Transverse colon (tissue), 3 donors: ENCODE data around the gene VWA5B1.

Experiments
- POLR2A ChIP-seq: fragments of 450-650 bp; IDR thresholded peaks from one replicate; pipeline ENCODE4 v1.6.1; 2016; ENCODE audit warnings: antibody characterized with exemption, mild to moderate bottlenecking, moderate library complexity
- TF ChIP-seq, protein P1 (sequence below), 5 experiments: fragments of 200-600 bp in 3 of 5; fragments of 450-650 bp in 2 of 5; sonication (generic) in 3 of 5; IDR thresholded peaks; 1 replicate in 2 of 5; 2 replicates in 3 of 5; pipeline ENCODE4 v1.5.1; 2016 to 2017; ENCODE audit warnings: antibody characterized with exemption in 5 of 5, inconsistent platforms in 3 of 5, mild to moderate bottlenecking in 2 of 5, moderate library complexity in 1 of 5

DNA sequence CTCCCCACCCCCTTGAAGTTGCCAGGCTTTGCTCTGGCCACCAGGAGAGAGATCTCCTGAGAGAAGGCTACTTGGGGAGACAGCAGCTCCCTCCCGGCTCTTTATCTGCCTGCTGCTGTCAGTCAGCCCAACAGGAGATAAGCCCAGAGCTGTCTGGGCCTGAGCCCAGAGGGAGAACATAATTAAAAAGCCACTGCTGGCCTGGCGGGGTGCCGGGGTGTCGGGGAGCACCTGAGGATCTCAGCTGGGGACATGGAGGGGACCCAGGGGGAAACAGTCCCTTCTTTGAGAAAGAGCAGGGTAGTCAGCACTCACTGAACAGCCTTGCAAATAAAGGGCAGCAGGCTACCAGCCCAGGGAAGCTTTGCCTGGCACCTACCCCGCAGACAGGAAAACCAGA is 17.9 kb downstream of the VWA5B1 start:
- TF ChIP-seq, protein P1, sequence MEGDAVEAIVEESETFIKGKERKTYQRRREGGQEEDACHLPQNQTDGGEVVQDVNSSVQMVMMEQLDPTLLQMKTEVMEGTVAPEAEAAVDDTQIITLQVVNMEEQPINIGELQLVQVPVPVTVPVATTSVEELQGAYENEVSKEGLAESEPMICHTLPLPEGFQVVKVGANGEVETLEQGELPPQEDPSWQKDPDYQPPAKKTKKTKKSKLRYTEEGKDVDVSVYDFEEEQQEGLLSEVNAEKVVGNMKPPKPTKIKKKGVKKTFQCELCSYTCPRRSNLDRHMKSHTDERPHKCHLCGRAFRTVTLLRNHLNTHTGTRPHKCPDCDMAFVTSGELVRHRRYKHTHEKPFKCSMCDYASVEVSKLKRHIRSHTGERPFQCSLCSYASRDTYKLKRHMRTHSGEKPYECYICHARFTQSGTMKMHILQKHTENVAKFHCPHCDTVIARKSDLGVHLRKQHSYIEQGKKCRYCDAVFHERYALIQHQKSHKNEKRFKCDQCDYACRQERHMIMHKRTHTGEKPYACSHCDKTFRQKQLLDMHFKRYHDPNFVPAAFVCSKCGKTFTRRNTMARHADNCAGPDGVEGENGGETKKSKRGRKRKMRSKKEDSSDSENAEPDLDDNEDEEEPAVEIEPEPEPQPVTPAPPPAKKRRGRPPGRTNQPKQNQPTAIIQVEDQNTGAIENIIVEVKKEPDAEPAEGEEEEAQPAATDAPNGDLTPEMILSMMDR (IDR thresholded peaks at IDR 0.05) = no peak
- TF ChIP-seq POLR2A = no peak
